GM19455 (cell line): Measurements from ENCODE around the gene VPS51.

Experiments
- ATAC-seq: cut with Tn5 transposase; IDR thresholded peaks from one replicate; pipeline ENCODE4 v1.9.1; 2021; ENCODE audit not compliant: unreplicated experiment

VPS51 gene

GRCh38 chr11:65095974-65096806 lies at the start of gene VPS51:
VPS51 (plus strand) TSS chr11:65096214; CDS start chr11:65096251, 37 bp downstream.
- ATAC-seq: peak; percentile 79

- no peak for ATAC-seq
Observed at GRCh38 chr11:65047581-65048422, 48.2 kb upstream of the VPS51 start.

- ATAC-seq: no peak
Observed at GRCh38 chr11:65051398-65051858, 44.6 kb upstream of the VPS51 start.

- ATAC-seq: no peak
Observed at GRCh38 chr11:65053827-65054508, 42.0 kb upstream of the VPS51 start.

- ATAC-seq: no peak
Observed at GRCh38 chr11:65055538-65055937, 40.5 kb upstream of the VPS51 start.

- ATAC-seq: no peak
Observed at GRCh38 chr11:65056999-65057398, 39.0 kb upstream of the VPS51 start.

- ATAC-seq: no peak
Observed at GRCh38 chr11:65057526-65057925, 38.5 kb upstream of the VPS51 start.

- no peak for ATAC-seq
Observed at GRCh38 chr11:65058012-65058411, 38.0 kb upstream of the VPS51 start.

GRCh38 chr11:65058419-65059054 lies 37.5 kb upstream of the VPS51 start, which contains the start of gene NAALADL1:
NAALADL1 (minus strand) TSS chr11:65058553; CDS start chr11:65058521, 32 bp downstream.
- no peak for ATAC-seq

- ATAC-seq: no peak
Observed at GRCh38 chr11:65059523-65059922, 36.5 kb upstream of the VPS51 start.

- ATAC-seq: no peak
Observed at GRCh38 chr11:65059959-65060824, 35.8 kb upstream of the VPS51 start.

- no peak for ATAC-seq
Observed at GRCh38 chr11:65060913-65061408, 35.1 kb upstream of the VPS51 start.

- no peak for ATAC-seq
Observed at GRCh38 chr11:65063532-65063931, 32.5 kb upstream of the VPS51 start.

- ATAC-seq: no peak
Observed at GRCh38 chr11:65064847-65065240, 31.2 kb upstream of the VPS51 start.

GRCh38 chr11:65065851-65066250 lies 30.2 kb upstream of the VPS51 start:
- ATAC-seq: no peak

GRCh38 chr11:65066315-65066714 lies 29.7 kb upstream of the VPS51 start:
- no peak for ATAC-seq

- no peak for ATAC-seq
Observed at GRCh38 chr11:65066805-65067291, 29.2 kb upstream of the VPS51 start.

GRCh38 chr11:65067446-65067845 lies 28.6 kb upstream of the VPS51 start:
- ATAC-seq: no peak

GRCh38 chr11:65069217-65069616 lies 26.8 kb upstream of the VPS51 start:
- ATAC-seq: no peak
